IPS-NIHi11 (cell line): ENCODE data around the gene POC1B.

Experiments used
- DNase-seq: peaks from one replicate; pipeline ENCODE4 v3.0.0; 2012; ENCODE audit warnings: mixed read lengths, low spot score

POC1B gene

GRCh38 chr12:89389755-89390661 lies 135.8 kb downstream of the POC1B start:
- no peak for DNase-seq

GRCh38 chr12:89386138-89386537 lies 139.7 kb downstream of the POC1B start:
- no peak for DNase-seq

DNA sequence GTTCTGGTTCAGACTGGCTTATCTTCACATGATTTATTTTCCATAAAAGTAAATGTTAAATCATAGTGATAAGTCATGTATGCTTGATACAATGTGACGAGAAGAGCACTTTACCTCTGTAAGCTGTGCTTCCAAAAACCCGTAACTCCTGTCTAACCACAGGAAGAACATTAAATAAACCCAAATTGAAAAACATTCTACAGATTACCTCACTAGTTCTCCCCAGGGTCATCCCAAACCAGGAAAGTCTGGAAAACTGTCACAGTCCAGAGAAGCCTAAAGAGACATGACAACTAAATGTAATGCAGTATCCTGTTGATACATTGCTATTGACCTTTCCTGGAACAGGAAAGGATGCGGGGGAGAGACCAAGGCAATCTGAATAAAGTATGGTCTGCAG lies 141.0 kb downstream of the POC1B start:
- no peak for DNase-seq

DNA sequence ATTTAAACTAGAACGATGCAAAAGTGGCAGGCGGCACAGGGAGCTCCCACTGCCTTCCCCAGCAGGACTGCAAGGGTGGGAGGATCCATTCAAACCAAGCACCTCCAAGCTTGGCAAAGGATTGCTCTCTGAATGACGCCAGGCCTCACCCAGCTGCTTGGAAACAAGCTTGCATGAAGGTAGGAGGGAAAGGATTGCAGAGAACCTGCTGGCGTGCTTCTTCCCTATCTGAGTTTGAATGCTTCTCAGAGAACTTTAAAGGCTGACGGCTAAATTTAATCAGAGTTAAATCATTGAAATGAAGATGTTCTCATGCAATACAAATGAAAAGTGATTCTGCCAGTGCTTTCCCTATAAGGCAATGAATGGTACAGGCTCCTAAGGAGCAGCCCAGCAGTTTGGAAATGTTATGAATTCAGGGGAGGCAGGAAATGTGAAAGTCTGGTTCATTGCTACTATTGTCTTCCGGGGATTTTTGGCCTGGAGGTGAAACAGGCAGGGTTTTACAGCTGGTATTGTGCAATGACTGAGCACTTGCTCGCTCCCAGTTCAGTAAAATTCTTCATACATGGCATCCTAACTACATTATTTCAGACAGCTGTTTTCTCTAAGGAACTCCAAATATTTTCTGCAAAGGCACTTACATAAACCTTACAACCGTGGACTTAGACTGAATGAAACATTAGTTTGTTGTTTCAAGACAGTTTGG lies 141.6 kb downstream of the POC1B start:
- DNase-seq, result peak; percentile 62

DNA sequence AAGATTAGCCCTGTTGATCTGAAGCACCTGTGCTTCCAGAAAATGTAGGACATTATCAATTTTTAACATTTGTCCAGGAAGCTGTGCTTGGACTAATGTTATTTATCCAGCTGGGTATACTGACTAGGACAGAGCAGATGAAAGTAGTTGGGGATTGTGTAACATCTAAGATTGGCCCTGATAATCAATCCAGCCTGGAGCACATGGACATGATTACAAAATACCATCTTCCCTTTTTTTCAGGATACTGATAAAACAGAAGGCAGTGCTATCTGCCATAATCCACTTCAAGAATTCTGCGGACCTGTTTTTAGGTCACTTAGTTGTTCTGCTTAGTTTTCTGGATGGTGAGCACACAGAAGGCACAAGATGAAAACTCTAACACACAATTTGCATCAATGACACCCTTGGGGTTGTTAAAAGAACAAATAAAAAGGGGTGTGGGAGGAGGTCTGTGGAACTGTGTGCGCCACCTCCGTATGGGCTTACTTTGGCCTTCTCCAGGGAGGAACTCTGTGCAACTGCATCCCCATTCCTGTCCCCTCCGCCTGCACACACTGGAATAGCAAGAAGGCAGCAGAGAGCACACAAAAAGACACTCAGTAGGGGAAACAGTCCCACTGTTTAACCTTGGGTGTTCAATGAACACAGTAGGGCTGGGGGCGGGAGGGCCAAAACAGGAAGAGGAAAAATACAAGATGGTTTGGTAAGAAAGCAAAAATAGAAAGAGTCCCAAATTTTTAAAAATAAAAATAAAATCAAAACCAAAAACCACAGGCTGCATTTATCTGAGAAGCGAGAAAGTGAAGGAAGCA lies 142.4 kb downstream of the POC1B start:
- DNase-seq, result no peak

GRCh38 chr12:89382328-89382727 lies 143.5 kb downstream of the POC1B start:
- DNase-seq, result no peak

- no peak for DNase-seq
Measured at GRCh38 chr12:89379839-89380467, 145.9 kb downstream of the POC1B start.

DNA sequence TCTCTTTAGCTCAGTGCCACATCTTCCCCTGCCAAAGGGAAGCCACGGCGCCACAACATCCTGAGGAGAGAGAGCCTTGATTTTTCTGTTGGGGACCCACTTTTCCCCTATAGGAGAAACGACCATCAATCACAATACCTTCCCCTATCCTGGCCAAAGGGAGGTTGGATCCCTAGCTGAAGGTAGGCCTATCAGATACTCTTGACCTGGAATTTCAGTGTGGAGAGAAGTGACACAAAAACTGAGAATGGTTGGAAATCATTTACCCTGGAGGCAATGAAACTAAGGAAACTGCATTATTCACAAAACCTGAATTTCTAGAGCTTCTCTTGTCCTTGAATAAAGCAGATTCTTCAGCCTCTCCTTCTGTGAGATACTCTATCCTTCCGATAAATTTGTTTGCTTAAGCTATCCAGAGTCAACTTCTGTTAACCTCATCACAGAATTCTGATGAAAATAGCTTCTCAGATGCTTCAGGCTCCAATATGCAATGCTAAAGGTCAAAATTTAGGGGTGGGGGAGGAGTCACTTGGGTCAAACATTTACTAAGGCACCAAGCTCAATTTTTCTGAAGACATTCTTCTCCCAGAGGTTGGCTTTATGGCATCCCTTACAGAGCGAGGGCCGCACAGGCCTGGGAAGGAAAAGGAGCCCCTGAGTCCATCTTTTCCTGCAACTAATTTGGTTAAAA lies 146.6 kb downstream of the POC1B start:
- no peak for DNase-seq

DNA sequence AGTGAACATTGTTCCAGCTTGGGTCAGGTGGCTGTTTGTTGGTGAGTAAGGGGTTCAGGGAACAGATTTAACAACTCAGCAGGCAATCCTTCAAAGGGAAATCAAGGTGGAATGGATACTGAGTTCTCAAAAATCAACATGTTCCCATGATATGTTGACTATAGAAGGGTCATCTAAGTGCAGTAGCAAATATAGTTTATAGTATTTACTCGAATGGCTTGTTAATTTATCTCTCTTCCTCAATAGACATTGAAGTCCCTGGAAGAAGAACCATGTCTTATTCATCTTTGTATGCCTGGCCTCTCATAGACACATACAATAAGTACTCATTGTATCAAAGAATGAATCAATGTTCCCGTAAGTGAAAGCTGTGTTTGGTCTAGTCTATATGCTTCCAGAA lies 149.0 kb downstream of the POC1B start:
- no peak for DNase-seq

GRCh38 chr12:89376202-89376529 lies 149.7 kb downstream of the POC1B start:
- DNase-seq, result no peak

- DNase-seq, result no peak
Measured at GRCh38 chr12:89373763-89374572, 151.9 kb downstream of the POC1B start.

GRCh38 chr12:89372584-89373370 lies 153.1 kb downstream of the POC1B start:
- no peak for DNase-seq

DNA sequence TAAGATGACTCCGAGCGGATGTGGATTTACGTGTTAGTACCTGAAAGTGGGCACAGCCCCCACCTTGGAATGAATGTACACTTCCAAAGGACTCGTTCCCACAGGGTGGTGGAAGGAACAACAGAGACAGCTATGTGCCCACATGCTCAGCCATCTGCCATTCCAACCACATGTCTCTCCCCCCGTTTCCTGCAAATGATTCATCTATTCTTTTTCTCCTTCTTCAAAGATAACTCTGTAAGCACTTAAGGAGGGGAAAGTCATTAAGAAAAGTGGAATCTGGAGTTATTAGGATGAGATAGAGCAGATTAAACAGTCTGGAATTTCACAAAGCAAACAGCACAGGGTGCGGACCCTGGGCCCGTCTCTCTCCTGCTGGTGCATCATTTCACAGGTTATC lies 155.0 kb downstream of the POC1B start:
- no peak for DNase-seq

DNA sequence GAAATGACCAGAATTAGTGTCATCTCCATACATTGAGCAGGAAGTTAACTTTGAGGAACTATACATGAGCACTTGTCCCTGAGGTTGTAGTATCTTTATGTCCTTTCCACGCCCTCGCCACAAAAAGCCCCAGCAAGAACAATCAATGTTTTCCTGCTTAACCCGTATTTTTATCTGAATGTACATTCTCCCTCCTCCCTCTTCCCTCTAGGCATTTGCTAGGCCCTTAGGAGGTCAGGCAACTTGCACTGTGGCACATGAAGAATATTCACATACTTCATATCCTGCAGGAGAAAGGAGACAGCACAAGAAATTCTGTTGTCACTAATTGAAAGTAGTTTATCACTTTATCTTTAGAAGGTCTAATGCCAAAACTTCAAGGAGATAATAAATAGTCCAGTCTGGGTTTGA lies 155.4 kb downstream of the POC1B start:
- no peak for DNase-seq
